IMR-90 (cell line): ENCODE results near the gene ESRRB. TPM values are rescaled to one million over a fixed set of nuclear protein-coding genes. Genes with fewer than 3 reads are reported as not detected.

Experiments
- ATAC-seq: fragments of 200-7000 bp; cut with Tn5 transposase; 2 replicates; pipeline ENCODE4 v1.9.1; 2020; ENCODE audit warnings: low read depth, mild to moderate bottlenecking, moderate library complexity
- BruUV-seq: library from RNA; stranded (reverse); fragments of 400-500 nt; replicated peaks from 2 replicates; lab custom pipeline; 2021; lab: Mats Ljungman, UMichigan
- CTCF ChIA-PET: fragments of 300-600 bp; formaldehyde crosslinking; extraction: SDS; loops from one replicate; lab custom pipeline; 2021; ENCODE audit warnings: antibody characterized with exemption; lab: Yijun Ruan, JAX
- POLR2A ChIA-PET: fragments of 300-600 bp; sonication (Branson Sonifier 250); formaldehyde crosslinking; loops from one replicate; lab custom pipeline; 2022; ENCODE audit warnings: antibody characterized with exemption; ENCODE audit not compliant: unreplicated experiment; lab: Charles Lee
- DNase-seq: peaks from one replicate; pipeline ENCODE4 v3.0.0; 2013
- H2AFZ ChIP-seq: replicated peaks from 2 replicates; pipeline ENCODE3; 2013; ENCODE audit warnings: low read length, mild to moderate bottlenecking; ENCODE audit not compliant: poor library complexity
- H2AK5ac ChIP-seq: 2 replicates; pipeline ENCODE4 v1.6.1; 2013; ENCODE audit warnings: low read depth, low read length, inconsistent platforms
- H2AK9ac ChIP-seq: replicated peaks from 2 replicates; pipeline ENCODE3; 2013; ENCODE audit warnings: mild to moderate bottlenecking, low read depth, low read length, moderate library complexity; ENCODE audit not compliant: poor library complexity
- H2BK120ac ChIP-seq: 2 replicates; pipeline ENCODE4 v1.6.1; 2013; ENCODE audit warnings: low read depth, low read length, inconsistent platforms
- H2BK15ac ChIP-seq: 3 replicates; pipeline ENCODE4 v1.6.1; 2013; ENCODE audit warnings: low read depth, low read length, inconsistent platforms
- H2BK20ac ChIP-seq: 2 replicates; pipeline ENCODE4 v1.6.1; 2013; ENCODE audit warnings: low read depth, mild to moderate bottlenecking, inconsistent platforms, low read length, moderate library complexity
- H2BK5ac ChIP-seq: 2 replicates; pipeline ENCODE4 v1.6.1; 2013; ENCODE audit warnings: mild to moderate bottlenecking, low read depth, low read length, inconsistent platforms; ENCODE audit not compliant: poor library complexity, severe bottlenecking
- H3K14ac ChIP-seq: replicated peaks from 2 replicates; pipeline ENCODE4 v1.6.1; 2013; ENCODE audit warnings: low read depth, low read length, inconsistent platforms
- H3K18ac ChIP-seq: 2 replicates; pipeline ENCODE4 v1.6.1; 2013; ENCODE audit warnings: low read depth, low read length, control low read depth
- H3K23ac ChIP-seq: 2 replicates; pipeline ENCODE4 v1.6.1; 2013; ENCODE audit warnings: low read depth, low read length, inconsistent platforms
- H3K27ac ChIP-seq: 2 replicates; pipeline ENCODE4 v1.5.1; 2013; ENCODE audit warnings: mild to moderate bottlenecking, control low read depth, low read length; ENCODE audit not compliant: insufficient read depth
- H3K27me3 ChIP-seq: 2 replicates; pipeline ENCODE4 v1.6.1; 2013; ENCODE audit warnings: low read length; ENCODE audit not compliant: control insufficient read depth, insufficient read depth
- H3K36me3 ChIP-seq: 2 replicates; pipeline ENCODE4 v1.6.1; 2013; ENCODE audit warnings: low read length, mixed read lengths; ENCODE audit not compliant: control insufficient read depth, insufficient read depth
- H3K4ac ChIP-seq: 2 replicates; pipeline ENCODE4 v1.6.1; 2013; ENCODE audit warnings: low read depth, low read length, inconsistent platforms
- H3K4me1 ChIP-seq: 2 replicates; pipeline ENCODE4 v1.6.1; 2013; ENCODE audit warnings: low read length, mixed read lengths; ENCODE audit not compliant: control insufficient read depth, insufficient read depth
- H3K4me2 ChIP-seq: 2 replicates; pipeline ENCODE4 v1.6.1; 2013; ENCODE audit warnings: low read depth, mild to moderate bottlenecking, control low read depth, low read length, moderate library complexity
- H3K4me3 ChIP-seq: 2 replicates; pipeline ENCODE4 v1.5.1; 2013; ENCODE audit warnings: low read depth, mild to moderate bottlenecking, control low read depth, low read length, moderate library complexity; ENCODE audit not compliant: insufficient read depth
- H3K56ac ChIP-seq: 2 replicates; pipeline ENCODE4 v1.6.1; 2013; ENCODE audit warnings: low read length, inconsistent platforms; ENCODE audit not compliant: insufficient read depth; ENCODE audit errors: extremely low read depth
- H3K79me1 ChIP-seq, 2 experiments: 2 replicates each; pipeline ENCODE4 v1.6.1; 2013; ENCODE audit warnings: low read length in 2 of 2, inconsistent platforms in 1 of 2, low read depth in 1 of 2
- H3K9ac ChIP-seq: 2 replicates; pipeline ENCODE4 v1.6.1; 2013; ENCODE audit warnings: low read depth, low read length, control low read depth
- H3K9me1 ChIP-seq: 2 replicates; pipeline ENCODE4 v1.6.1; 2013; ENCODE audit warnings: low read length, inconsistent platforms; ENCODE audit not compliant: insufficient read depth
- H3K9me3 ChIP-seq: 2 replicates; pipeline ENCODE4 v1.6.1; 2013; ENCODE audit warnings: low read length; ENCODE audit not compliant: control insufficient read depth, insufficient read depth
- H4K20me1 ChIP-seq: 2 replicates; pipeline ENCODE4 v1.6.1; 2013; ENCODE audit warnings: low read length, inconsistent platforms; ENCODE audit not compliant: insufficient read depth
- H4K5ac ChIP-seq: 2 replicates; pipeline ENCODE4 v1.6.1; 2013; ENCODE audit warnings: mild to moderate bottlenecking, low read depth, low read length, control low read depth
- H4K8ac ChIP-seq, 2 experiments: 2 replicates each; pipeline ENCODE4 v1.6.1; 2013; ENCODE audit warnings: low read depth in 2 of 2, low read length in 2 of 2, control low read depth in 1 of 2, inconsistent platforms in 1 of 2
- H4K91ac ChIP-seq: 2 replicates; pipeline ENCODE4 v1.6.1; 2013; ENCODE audit warnings: low read depth, low read length, inconsistent platforms; ENCODE audit not compliant: insufficient read depth
- BHLHE40 ChIP-seq: fragments of 150-350 bp; IDR thresholded peaks from 2 replicates; pipeline ENCODE4 v1.6.1; 2016; ENCODE audit warnings: mild to moderate bottlenecking, low read depth, low read length
- CEBPB ChIP-seq: IDR thresholded peaks from 2 replicates; pipeline ENCODE4 v1.6.1; 2012; ENCODE audit warnings: low read depth, low read length, improper control_type of control experiment
- CHD1 ChIP-seq: IDR thresholded peaks from 2 replicates; pipeline ENCODE4 v1.6.1; 2012; ENCODE audit warnings: low read depth, low read length, improper control_type of control experiment
- ELK1 ChIP-seq: fragments of 150-350 bp; IDR thresholded peaks from 2 replicates; pipeline ENCODE4 v1.6.1; 2016; ENCODE audit warnings: low read depth, mild to moderate bottlenecking, low read length, moderate library complexity, borderline replicate concordance
- FOS ChIP-seq: fragments of 150-350 bp; IDR thresholded peaks from 2 replicates; pipeline ENCODE4 v1.6.1; 2016; ENCODE audit warnings: low read depth, low read length
- MAFK ChIP-seq: IDR thresholded peaks from 2 replicates; pipeline ENCODE4 v1.6.1; 2012; ENCODE audit warnings: low read depth, low read length, improper control_type of control experiment
- MAZ ChIP-seq: IDR thresholded peaks from 2 replicates; pipeline ENCODE4 v1.6.1; 2012; ENCODE audit warnings: low read depth, mild to moderate bottlenecking, low read length, improper control_type of control experiment, moderate library complexity, borderline replicate concordance
- MXI1 ChIP-seq: IDR thresholded peaks from 2 replicates; pipeline ENCODE4 v1.6.1; 2012; ENCODE audit warnings: low read depth, mild to moderate bottlenecking, low read length, moderate library complexity, borderline replicate concordance
- NFE2L2 ChIP-seq: fragments of 150-350 bp; IDR thresholded peaks from 2 replicates; pipeline ENCODE4 v1.6.1; 2016; ENCODE audit warnings: low read depth, mild to moderate bottlenecking, low read length
- POLR2A ChIP-seq: IDR thresholded peaks from 2 replicates; pipeline ENCODE4 v1.6.1; 2012; ENCODE audit warnings: mild to moderate bottlenecking, low read depth, low read length
- RAD21 ChIP-seq: IDR thresholded peaks from 2 replicates; pipeline ENCODE4 v1.6.1; 2012; ENCODE audit warnings: low read length, improper control_type of control experiment
- RCOR1 ChIP-seq: IDR thresholded peaks from 2 replicates; pipeline ENCODE4 v1.6.1; 2012; ENCODE audit warnings: mild to moderate bottlenecking, low read length, improper control_type of control experiment; ENCODE audit not compliant: insufficient replicate concordance
- RFX5 ChIP-seq: IDR thresholded peaks from 2 replicates; pipeline ENCODE4 v1.8.0; 2012; ENCODE audit warnings: low read depth, mild to moderate bottlenecking, low read length, moderate library complexity
- SMC3 ChIP-seq: fragments of 150-350 bp; IDR thresholded peaks from 2 replicates; pipeline ENCODE4 v1.6.1; 2016; ENCODE audit warnings: low read depth, mild to moderate bottlenecking, antibody characterized with exemption, low read length, moderate library complexity
- WGBS, 2 experiments: methylation state at CpG; one replicate each; pipeline versions ENCODE4 v1.1.5 to v1.1.7; 2013; ENCODE audit warnings: missing lambda C conversion rate in 2 of 2; ENCODE audit not compliant: insufficient read length in 1 of 2; ENCODE audit errors: extremely low coverage in 2 of 2; 5-methylcytosine and 5-hydroxymethylcytosine counted together
- dilution Hi-C: fragments of 300-500 bp; cut with HindIII; formaldehyde crosslinking; loops from one replicate; pipeline ENCODE4 v1.14.3; 2018; ENCODE audit warnings: low sequenced_read_pairs; ENCODE audit not compliant: unreplicated experiment
- in situ Hi-C: fragments of 300-500 bp; cut with MboI; formaldehyde crosslinking; loops from 3 replicates; pipeline ENCODE4 v1.14.3; 2019; ENCODE audit warnings: low sequenced_read_pairs, inconsistent platforms, mixed read lengths
- intact Hi-C: fragments of 100-400 bp; cut with micrococcal nuclease; formaldehyde crosslinking; loops from 2 replicates; pipeline ENCODE4 v1.10.0; 2022
- polyA plus RNA-seq, 3 experiments: library from polyadenylated mRNA; depleted of rRNA; stranded (reverse); fragments of >200 nt; gene quantifications; 2 replicates each; pipeline ENCODE4 v1.2.3, GENCODE V29; 2012; ENCODE audit warnings: low replicate concordance in 1 of 3
- total RNA-seq: library from RNA; depleted of rRNA; stranded (reverse); fragments of >200 nt; gene quantifications from 2 replicates; pipeline ENCODE4 v1.2.3, GENCODE V29; 2012
- TF ChIP-seq, protein P1 (sequence below): fragments of 150-350 bp; IDR thresholded peaks from 2 replicates; pipeline ENCODE4 v1.6.1; 2017; ENCODE audit warnings: mild to moderate bottlenecking, antibody characterized with exemption, low read length, low read depth
- TF ChIP-seq, protein P2 (sequence below): conservative IDR thresholded peaks from 2 replicates; pipeline ENCODE4 v1.5.1; 2012; ENCODE audit warnings: mild to moderate bottlenecking, low read depth, low read length, improper control_type of control experiment

The ESRRB gene
- total and polyA plus RNA-seq, 2 of the 4 experiments (the other 2 are of a cell fraction), result not detected

DNA sequence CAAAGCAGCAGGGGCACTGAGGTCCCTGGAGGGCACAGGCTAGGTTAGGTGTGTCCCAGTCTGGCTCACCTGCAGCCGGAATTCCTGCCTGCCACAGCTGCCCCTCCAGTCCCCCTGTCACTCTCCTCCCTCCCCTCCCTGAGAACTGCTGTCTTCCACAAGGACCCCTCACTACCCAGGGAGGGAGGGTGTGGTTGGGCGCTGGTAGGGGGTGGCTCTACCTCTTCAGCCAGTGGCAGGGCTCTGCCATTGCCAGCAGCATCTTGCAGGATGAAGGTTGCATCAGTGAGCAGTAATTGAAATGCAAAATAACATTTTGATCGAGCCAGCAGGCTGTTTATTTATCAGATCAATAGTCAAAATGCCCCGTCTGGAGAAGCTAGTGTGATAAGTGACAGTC is 45.7 kb downstream of the ESRRB start:
- no peaks in the 10 kb centered on the region for H3K9me1 ChIP-seq
- no peak for TF ChIP-seq MAFK
- TF ChIP-seq BHLHE40, result no peak
- TF ChIP-seq SMC3, result no peak
- TF ChIP-seq ELK1, result no peak
- no peak for TF ChIP-seq FOS
- no peak for TF ChIP-seq RFX5
- TF ChIP-seq POLR2A, result no peak
- no peak for TF ChIP-seq CHD1
- TF ChIP-seq MAZ, result no peak
- TF ChIP-seq, protein P1, sequence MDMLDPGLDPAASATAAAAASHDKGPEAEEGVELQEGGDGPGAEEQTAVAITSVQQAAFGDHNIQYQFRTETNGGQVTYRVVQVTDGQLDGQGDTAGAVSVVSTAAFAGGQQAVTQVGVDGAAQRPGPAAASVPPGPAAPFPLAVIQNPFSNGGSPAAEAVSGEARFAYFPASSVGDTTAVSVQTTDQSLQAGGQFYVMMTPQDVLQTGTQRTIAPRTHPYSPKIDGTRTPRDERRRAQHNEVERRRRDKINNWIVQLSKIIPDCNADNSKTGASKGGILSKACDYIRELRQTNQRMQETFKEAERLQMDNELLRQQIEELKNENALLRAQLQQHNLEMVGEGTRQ, result no peak
- TF ChIP-seq NFE2L2, result no peak
- TF ChIP-seq RAD21, result no peak
- no peak for TF ChIP-seq CEBPB
- TF ChIP-seq, protein P2, sequence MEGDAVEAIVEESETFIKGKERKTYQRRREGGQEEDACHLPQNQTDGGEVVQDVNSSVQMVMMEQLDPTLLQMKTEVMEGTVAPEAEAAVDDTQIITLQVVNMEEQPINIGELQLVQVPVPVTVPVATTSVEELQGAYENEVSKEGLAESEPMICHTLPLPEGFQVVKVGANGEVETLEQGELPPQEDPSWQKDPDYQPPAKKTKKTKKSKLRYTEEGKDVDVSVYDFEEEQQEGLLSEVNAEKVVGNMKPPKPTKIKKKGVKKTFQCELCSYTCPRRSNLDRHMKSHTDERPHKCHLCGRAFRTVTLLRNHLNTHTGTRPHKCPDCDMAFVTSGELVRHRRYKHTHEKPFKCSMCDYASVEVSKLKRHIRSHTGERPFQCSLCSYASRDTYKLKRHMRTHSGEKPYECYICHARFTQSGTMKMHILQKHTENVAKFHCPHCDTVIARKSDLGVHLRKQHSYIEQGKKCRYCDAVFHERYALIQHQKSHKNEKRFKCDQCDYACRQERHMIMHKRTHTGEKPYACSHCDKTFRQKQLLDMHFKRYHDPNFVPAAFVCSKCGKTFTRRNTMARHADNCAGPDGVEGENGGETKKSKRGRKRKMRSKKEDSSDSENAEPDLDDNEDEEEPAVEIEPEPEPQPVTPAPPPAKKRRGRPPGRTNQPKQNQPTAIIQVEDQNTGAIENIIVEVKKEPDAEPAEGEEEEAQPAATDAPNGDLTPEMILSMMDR, result no peak
- TF ChIP-seq RCOR1, result no peak
- TF ChIP-seq MXI1, result no peak
- no peak overlapping the region for H3K9ac ChIP-seq
- no peaks in the 10 kb centered on the region for H3K9me3 ChIP-seq
- no peak overlapping the region for H3K4me3 ChIP-seq
- no CpG with 5 or more reads among the region's 4 CpGs for WGBS, 2 experiments
- no peak overlapping the region for H2BK5ac ChIP-seq
- H2BK120ac ChIP-seq, result no peak overlapping the region
- intact Hi-C loops (no loop called here), dilution Hi-C loops (no loop called here), in situ Hi-C loops (no loop called here)
- H3K4me2 ChIP-seq, result no peak overlapping the region
- POLR2A ChIA-PET, result no interaction called here
- no peak overlapping the region for H4K91ac ChIP-seq
- no peak for DNase-seq
- H3K23ac ChIP-seq, result no peak overlapping the region
- H2AK5ac ChIP-seq, result no peak overlapping the region
- H2BK20ac ChIP-seq, result no peak overlapping the region
- no peaks in the 10 kb centered on the region for H3K36me3 ChIP-seq
- H3K4me1 ChIP-seq, result no peaks in the 10 kb centered on the region
- H4K8ac ChIP-seq, result no peak overlapping the region
- no peak overlapping the region for H4K5ac ChIP-seq
- H3K56ac ChIP-seq, result no peak overlapping the region
- BruUV-seq, result no TSS peak
- no peak for ATAC-seq
- H3K79me1 ChIP-seq, result no peaks in the 10 kb centered on the region
- H3K18ac ChIP-seq, result no peak overlapping the region
- no peak overlapping the region for H2BK15ac ChIP-seq
- no peak overlapping the region for H2AK9ac ChIP-seq
- H4K20me1 ChIP-seq, result no peaks in the 10 kb centered on the region
- H2AFZ ChIP-seq, result no peak overlapping the region
- H3K27me3 ChIP-seq, result peaks cover 2% of the 10 kb centered on the region; the same call in 1 of the 2 replicates
- H3K4ac ChIP-seq, result no peak overlapping the region
- CTCF ChIA-PET, result no interaction called here
- H3K14ac ChIP-seq, result no peak overlapping the region
- no peak overlapping the region for H3K27ac ChIP-seq
